Ovary (tissue), 9 donors: ENCODE data around the gene DNAJC15. TPM values are rescaled to one million over a fixed set of nuclear protein-coding genes. Genes with fewer than 3 reads are reported as not detected.

Source experiments
- DNase-seq, 5 donors: peaks; one replicate each; pipeline ENCODE4 v3.0.0-alpha.2; 2019 to 2020
- H3K27ac ChIP-seq, 2 donors: fragments of 200-600 bp; one replicate each; pipeline versions ENCODE4 v1.5.1 to v1.8.0; 2019 to 2022
- H3K27me3 ChIP-seq: fragments of 200-600 bp; one replicate; pipeline ENCODE4 v1.8.0; 2022
- H3K36me3 ChIP-seq: fragments of 200-600 bp; sonication (generic); one replicate; pipeline ENCODE4 v1.5.1; 2019
- H3K4me1 ChIP-seq: one replicate; pipeline ENCODE4 v1.8.1; 2013; ENCODE audit warnings: mild to moderate bottlenecking, moderate library complexity; ENCODE audit not compliant: insufficient read depth
- H3K4me3 ChIP-seq: fragments of 200-600 bp; sonication (generic); one replicate; pipeline ENCODE4 v1.5.1; 2017
- H3K9me3 ChIP-seq, 2 donors: fragments of 200-600 bp in 1 of 2; sonication (generic) in 1 of 2; one replicate each; pipeline versions ENCODE4 v1.5.1 to v1.8.1; 2013 to 2019; ENCODE audit warnings: mild to moderate bottlenecking in 1 of 2, moderate library complexity in 1 of 2
- EP300 ChIP-seq: sonication (generic); formaldehyde crosslinking; IDR thresholded peaks from one replicate; pipeline ENCODE4 v1.6.1; 2017; ENCODE audit warnings: antibody characterized with exemption
- POLR2A ChIP-seq: fragments of 450-650 bp; IDR thresholded peaks from one replicate; pipeline ENCODE4 v1.6.1; 2017; ENCODE audit warnings: antibody characterized with exemption, mild to moderate bottlenecking, moderate library complexity
- whole genome bisulfite sequencing, 3 donors: extraction: QIAGEN DNeasy Blood & Tissue Kit in 1 of 3; methylation state at CpG; one replicate each; pipeline versions ENCODE4 v1.1.5 to v1.1.7; 2013 to 2017; 5-methylcytosine and 5-hydroxymethylcytosine counted together
- intact Hi-C, 4 donors: fragments of 100-400 bp; cut with DNase I; formaldehyde crosslinking; loops; one replicate each; pipeline versions ENCODE4 v1.11.0 to v1.15.1; 2022 to 2023
- polyA plus RNA-seq, 2 donors: library from polyadenylated mRNA; stranded (reverse); fragments of 200-250 nt in 1 of 2; fragments of 350-450 nt in 1 of 2; fragmentation: Illumina TruSeq in 1 of 2; extraction: RNeasy Lipid Tissue Mini Kit (QIAGEN cat#74804) in 1 of 2; gene quantifications; one replicate each; pipeline ENCODE4 v1.2.3, GENCODE V29; 2013 to 2014
- total RNA-seq, 7 donors: library from RNA; depleted of rRNA in 2 of 7; stranded (reverse); fragments of >200 nt in 2 of 7; fragmentation: NEBNext Ultra II Directional in 3 of 7; extraction: Animal tissue kit (Norgen Biotek cat#: 25700) in 3 of 7; gene quantifications; one replicate each; pipeline versions ENCODE4 v1.1.0 to v1.2.4, GENCODE V29; 2016 to 2023
- TF ChIP-seq, protein P1 (sequence below), 3 donors: fragments of 450-650 bp in 2 of 3; fragments of 200-600 bp in 1 of 3; IDR thresholded peaks; one replicate each; pipeline versions ENCODE4 v1.5.1 to v1.8.0; 2016 to 2022; ENCODE audit warnings: antibody characterized with exemption in 3 of 3, mild to moderate bottlenecking in 1 of 3
- donor health status: DM: no; HTN: no; CAD: no; lungs with moderate emphysema.
- donor health status: DM: no; HTN: no; CAD: no.
- donor health status: Bipolar disorder and iron deficiency.
- donor health status: DM: yes; HTN: yes; CAD: no.
- donor health status: DM: no; HTN: no; CAD: no.
- donor health status: DM: yes; HTN: yes; CAD: no.

The DNAJC15 gene
- total and polyA plus RNA-seq, 9 donors: 0.23 to 6.2 (median 2.9) TPM

DNA sequence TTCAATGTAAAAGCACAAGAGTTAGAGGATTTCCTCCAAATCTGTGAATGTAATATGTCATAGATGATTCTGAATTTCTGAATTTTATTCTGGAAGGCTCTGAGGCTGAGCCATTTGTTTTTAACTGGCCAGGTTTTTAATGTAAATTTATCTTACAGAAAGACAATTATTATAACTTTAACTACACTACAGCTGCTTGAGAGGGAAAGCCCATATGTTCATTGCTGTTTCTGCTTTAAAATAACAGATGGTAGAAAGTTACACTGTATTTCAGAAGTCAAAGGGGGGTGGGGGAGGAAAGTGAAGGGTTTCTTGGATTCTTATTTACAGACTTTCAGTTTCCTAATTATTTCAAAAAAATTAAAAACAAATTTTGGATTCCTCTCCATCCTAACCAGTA is 62.8 kb downstream of the DNAJC15 start:
- intact Hi-C loops: loop anchor here in 3 of 4 donors (5.0 to 10.0 kb wide), 4 partner anchors 701 to 789 kb away; partner anchors contain the start of genes CCDC122 (in 1 of the 3), ENOX1 (in 1 of the 3) and LACC1 (in 1 of the 3)
- H3K27ac ChIP-seq: no peak overlapping the region
- H3K36me3 ChIP-seq: no peaks in the 10 kb centered on the region
- H3K9me3 ChIP-seq: no peaks in the 10 kb centered on the region
- H3K27me3 ChIP-seq: no peaks in the 10 kb centered on the region
- no peaks in the 10 kb centered on the region for H3K4me1 ChIP-seq
- H3K4me3 ChIP-seq: no peak overlapping the region
- no peak for DNase-seq
- TF ChIP-seq, protein P1, sequence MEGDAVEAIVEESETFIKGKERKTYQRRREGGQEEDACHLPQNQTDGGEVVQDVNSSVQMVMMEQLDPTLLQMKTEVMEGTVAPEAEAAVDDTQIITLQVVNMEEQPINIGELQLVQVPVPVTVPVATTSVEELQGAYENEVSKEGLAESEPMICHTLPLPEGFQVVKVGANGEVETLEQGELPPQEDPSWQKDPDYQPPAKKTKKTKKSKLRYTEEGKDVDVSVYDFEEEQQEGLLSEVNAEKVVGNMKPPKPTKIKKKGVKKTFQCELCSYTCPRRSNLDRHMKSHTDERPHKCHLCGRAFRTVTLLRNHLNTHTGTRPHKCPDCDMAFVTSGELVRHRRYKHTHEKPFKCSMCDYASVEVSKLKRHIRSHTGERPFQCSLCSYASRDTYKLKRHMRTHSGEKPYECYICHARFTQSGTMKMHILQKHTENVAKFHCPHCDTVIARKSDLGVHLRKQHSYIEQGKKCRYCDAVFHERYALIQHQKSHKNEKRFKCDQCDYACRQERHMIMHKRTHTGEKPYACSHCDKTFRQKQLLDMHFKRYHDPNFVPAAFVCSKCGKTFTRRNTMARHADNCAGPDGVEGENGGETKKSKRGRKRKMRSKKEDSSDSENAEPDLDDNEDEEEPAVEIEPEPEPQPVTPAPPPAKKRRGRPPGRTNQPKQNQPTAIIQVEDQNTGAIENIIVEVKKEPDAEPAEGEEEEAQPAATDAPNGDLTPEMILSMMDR (IDR thresholded peaks at IDR 0.05): no peak
- TF ChIP-seq EP300 (no peak), POLR2A (no peak)

- H3K4me3 ChIP-seq: peak overlapping the region; percentile 29
- H3K27me3 ChIP-seq: no peaks in the 10 kb centered on the region
- no peak for DNase-seq
- H3K36me3 ChIP-seq: no peaks in the 10 kb centered on the region
- no peak for TF ChIP-seq POLR2A
- TF ChIP-seq, protein P1 (IDR thresholded peaks at IDR 0.05): no peak
- TF ChIP-seq EP300: no peak
- peak overlapping the region in 1 of 2 donors; percentile 28 for H3K27ac ChIP-seq
- WGBS, 3 donors: 1 to 11% (median 7%) methylated on average over 4 of the region's 4 CpGs
- intact Hi-C loops: loop anchor here in 3 of 4 donors (5.0 to 10.0 kb wide), 4 partner anchors 699 to 787 kb away; partner anchors contain the start of genes CCDC122 (in 1 of the 3), ENOX1 (in 1 of the 3) and LACC1 (in 1 of the 3)
- H3K9me3 ChIP-seq: no peaks in the 10 kb centered on the region
- H3K4me1 ChIP-seq: no peaks in the 10 kb centered on the region
These were observed 64.7 kb downstream of the DNAJC15 start for GRCh38 chr13:43088093-43088511.

- H3K36me3 ChIP-seq: no peaks in the 10 kb centered on the region
- 93 to 98% (median 97%) methylated on average over 1 of the region's 1 CpG for WGBS, 3 donors
- TF ChIP-seq EP300 (no peak), POLR2A (no peak)
- TF ChIP-seq, protein P1 (IDR thresholded peaks at IDR 0.05): no peak
- H3K4me1 ChIP-seq: no peaks in the 10 kb centered on the region
- DNase-seq: no peak
- H3K27ac ChIP-seq: no peak overlapping the region
- no peaks in the 10 kb centered on the region for H3K27me3 ChIP-seq
- no peaks in the 10 kb centered on the region for H3K9me3 ChIP-seq
- H3K4me3 ChIP-seq: no peak overlapping the region
- intact Hi-C loops: loop anchor here in 3 of 4 donors (5.0 to 10.0 kb wide), 4 partner anchors 697 to 785 kb away; partner anchors contain the start of genes CCDC122 (in 1 of the 3), ENOX1 (in 1 of the 3) and LACC1 (in 1 of the 3)
These were observed 66.6 kb downstream of the DNAJC15 start for GRCh38 chr13:43089912-43090498.

GRCh38 chr13:43094901-43095300 is 71.5 kb downstream of the DNAJC15 start:
- intact Hi-C loops: no loop called here
- H3K27ac ChIP-seq: peak overlapping the region in 1 of 2 donors; percentile 9
- no peaks in the 10 kb centered on the region for H3K9me3 ChIP-seq
- 95 to 98% (median 96%) methylated on average over 1 of the region's 1 CpG for WGBS, 3 donors
- no peaks in the 10 kb centered on the region for H3K4me1 ChIP-seq
- DNase-seq: no peak
- TF ChIP-seq EP300 (no peak), POLR2A (no peak)
- TF ChIP-seq, protein P1 (IDR thresholded peaks at IDR 0.05): no peak
- no peak overlapping the region for H3K4me3 ChIP-seq
- H3K36me3 ChIP-seq: no peaks in the 10 kb centered on the region
- no peaks in the 10 kb centered on the region for H3K27me3 ChIP-seq
